Colon (tissue), 2 donors: ENCODE data around the gene PDE1C.
A peak's percentile ranks its signal among the peaks of the same experiment; 100 is the strongest.

ENCODE experiments used
- FAIRE-seq: peaks from 2 replicates; lab custom pipeline; 2012; peaks lifted over from hg19 to GRCh38; lab: Jason Lieb, UNC
- donor health status: control.
- donor health status: control.

The PDE1C gene

GRCh38 chr7:31986878-31987518 lies 83.2 kb downstream of the PDE1C start:
- FAIRE-seq, result no peak

GRCh38 chr7:31982962-31983361 lies 87.2 kb downstream of the PDE1C start:
- FAIRE-seq, result no peak

- FAIRE-seq, result no peak
Measured at GRCh38 chr7:31981874-31982390, 88.3 kb downstream of the PDE1C start.

GRCh38 chr7:31979690-31980330 lies 90.4 kb downstream of the PDE1C start:
- no peak for FAIRE-seq

- FAIRE-seq, result no peak
Measured at GRCh38 chr7:31975546-31975945, 94.7 kb downstream of the PDE1C start.

GRCh38 chr7:31974351-31974750 lies 95.9 kb downstream of the PDE1C start:
- FAIRE-seq, result no peak

- FAIRE-seq, result no peak
Measured at GRCh38 chr7:31971049-31971667, 99.0 kb downstream of the PDE1C start.

- no peak for FAIRE-seq
Measured at GRCh38 chr7:31970501-31970900, 99.7 kb downstream of the PDE1C start.

- no peak for FAIRE-seq
Measured at GRCh38 chr7:31963569-31964175, 106.5 kb downstream of the PDE1C start.

GRCh38 chr7:31962246-31962645 lies 108.0 kb downstream of the PDE1C start:
- FAIRE-seq, result no peak

GRCh38 chr7:31958226-31958625 lies 112.0 kb downstream of the PDE1C start:
- no peak for FAIRE-seq

GRCh38 chr7:31957756-31958155 lies 112.5 kb downstream of the PDE1C start:
- no peak for FAIRE-seq

GRCh38 chr7:31957090-31957720 lies 113.0 kb downstream of the PDE1C start:
- FAIRE-seq, result no peak

- no peak for FAIRE-seq
Measured at GRCh38 chr7:31955641-31956040, 114.6 kb downstream of the PDE1C start.

- FAIRE-seq, result no peak
Measured at GRCh38 chr7:31955021-31955420, 115.2 kb downstream of the PDE1C start.

GRCh38 chr7:31954500-31954899 lies 115.7 kb downstream of the PDE1C start:
- FAIRE-seq, result no peak

GRCh38 chr7:31953432-31953831 lies 116.8 kb downstream of the PDE1C start:
- FAIRE-seq, result no peak

GRCh38 chr7:31950091-31950755 lies 120.0 kb downstream of the PDE1C start:
- no peak for FAIRE-seq

GRCh38 chr7:31948029-31948428 lies 122.2 kb downstream of the PDE1C start:
- FAIRE-seq, result peak; percentile 83

GRCh38 chr7:31940167-31940566 lies 130.0 kb downstream of the PDE1C start:
- no peak for FAIRE-seq

GRCh38 chr7:31939076-31939475 lies 131.1 kb downstream of the PDE1C start:
- FAIRE-seq, result no peak

- FAIRE-seq, result no peak
Measured at GRCh38 chr7:31938650-31939049, 131.6 kb downstream of the PDE1C start.
